H9 (cell line): Measurements from ENCODE around the gene HSDL2. TPM values are rescaled to one million over a fixed set of nuclear protein-coding genes. Genes with fewer than 3 reads are reported as not detected.

Experiments
- DNase-seq: peaks from one replicate; pipeline ENCODE4 v3.0.0-alpha.2; 2017
- H2AFZ ChIP-seq: one replicate; pipeline ENCODE4 v1.6.1; 2013; ENCODE audit warnings: mild to moderate bottlenecking, low read length, control low read depth, moderate library complexity
- H2AK5ac ChIP-seq: 2 replicates; pipeline ENCODE4 v1.6.1; 2013; ENCODE audit warnings: low read length, control low read depth, mixed read lengths; ENCODE audit not compliant: insufficient read length
- H2BK120ac ChIP-seq: one replicate; pipeline ENCODE4 v1.6.1; 2013; ENCODE audit warnings: low read depth, mild to moderate bottlenecking, low read length, control low read depth, inconsistent platforms; ENCODE audit not compliant: poor library complexity, severe bottlenecking
- H2BK12ac ChIP-seq: 2 replicates; pipeline ENCODE4 v1.6.1; 2013; ENCODE audit warnings: low read length, control low read depth, mixed read lengths, low read depth; ENCODE audit not compliant: insufficient read length
- H2BK15ac ChIP-seq: 2 replicates; pipeline ENCODE4 v1.6.1; 2013; ENCODE audit warnings: low read depth, low read length, control low read depth
- H2BK20ac ChIP-seq: one replicate; pipeline ENCODE4 v1.6.1; 2013; ENCODE audit warnings: low read depth, mild to moderate bottlenecking, low read length, control low read depth, inconsistent platforms; ENCODE audit not compliant: poor library complexity, severe bottlenecking
- H2BK5ac ChIP-seq: 2 replicates; pipeline ENCODE4 v1.6.1; 2013; ENCODE audit warnings: low read length, control low read depth, mixed read lengths; ENCODE audit not compliant: insufficient read length
- H3K14ac ChIP-seq: 2 replicates; pipeline ENCODE4 v1.6.1; 2013; ENCODE audit warnings: low read length, control low read depth; ENCODE audit not compliant: insufficient read depth
- H3K18ac ChIP-seq: 2 replicates; pipeline ENCODE4 v1.6.1; 2013; ENCODE audit warnings: low read depth, mild to moderate bottlenecking, mixed read lengths, low read length, control low read depth; ENCODE audit not compliant: insufficient read length
- H3K23ac ChIP-seq: 2 replicates; pipeline ENCODE4 v1.6.1; 2013; ENCODE audit warnings: low read length, control low read depth, mixed read lengths, low read depth; ENCODE audit not compliant: insufficient read length
- H3K23me2 ChIP-seq: 2 replicates; pipeline ENCODE4 v1.6.1; 2013; ENCODE audit warnings: low read depth, mild to moderate bottlenecking, mixed read lengths, low read length, control low read depth; ENCODE audit not compliant: insufficient read length, poor library complexity, severe bottlenecking
- H3K27ac ChIP-seq: 2 replicates; pipeline ENCODE4 v1.5.1; 2013; ENCODE audit warnings: low read length, control low read depth, mixed read lengths, low read depth; ENCODE audit not compliant: insufficient read length
- H3K27me3 ChIP-seq: 2 replicates; pipeline ENCODE4 v1.6.1; 2013; ENCODE audit warnings: low read length, control low read depth, inconsistent platforms; ENCODE audit not compliant: insufficient read depth
- H3K4ac ChIP-seq: 2 replicates; pipeline ENCODE4 v1.6.1; 2013; ENCODE audit warnings: low read depth, mild to moderate bottlenecking, control low read depth, inconsistent platforms, low read length, moderate library complexity
- H3K4me1 ChIP-seq: 2 replicates; pipeline ENCODE4 v1.6.1; 2013; ENCODE audit warnings: low read length, control low read depth, inconsistent platforms; ENCODE audit not compliant: insufficient read depth
- H3K4me2 ChIP-seq: 2 replicates; pipeline ENCODE4 v1.6.1; 2013; ENCODE audit warnings: low read length, control low read depth, mixed read lengths; ENCODE audit not compliant: insufficient read length, insufficient read depth
- H3K56ac ChIP-seq: 2 replicates; pipeline ENCODE4 v1.6.1; 2013; ENCODE audit warnings: low read depth, mild to moderate bottlenecking, mixed read lengths, low read length, control low read depth; ENCODE audit not compliant: insufficient read length
- H3K79me1 ChIP-seq: 2 replicates; pipeline ENCODE4 v1.6.1; 2013; ENCODE audit warnings: low read depth, mild to moderate bottlenecking, moderate library complexity, low read length, control low read depth, inconsistent platforms; ENCODE audit not compliant: insufficient read depth, poor library complexity, severe bottlenecking
- H3K79me2 ChIP-seq: 2 replicates; pipeline ENCODE4 v1.6.1; 2013; ENCODE audit warnings: low read length, control low read depth, inconsistent platforms; ENCODE audit not compliant: insufficient read depth
- H3K9ac ChIP-seq: 2 replicates; pipeline ENCODE4 v1.6.1; 2013; ENCODE audit warnings: low read length, control low read depth, mixed read lengths; ENCODE audit not compliant: insufficient read length; ENCODE audit errors: extremely low read depth
- H3K9me3 ChIP-seq: one replicate; pipeline ENCODE4 v1.6.1; 2013; ENCODE audit warnings: low read depth, low read length, inconsistent platforms; ENCODE audit not compliant: control insufficient read depth
- H3T11ph ChIP-seq: one replicate; pipeline ENCODE4 v1.6.1; 2013; ENCODE audit warnings: mild to moderate bottlenecking, low read length, control low read depth, inconsistent platforms
- H4K20me1 ChIP-seq: one replicate; pipeline ENCODE4 v1.6.1; 2013; ENCODE audit not compliant: control insufficient read depth, insufficient read length, insufficient read depth
- H4K5ac ChIP-seq: 2 replicates; pipeline ENCODE4 v1.6.1; 2013; ENCODE audit warnings: low read depth, mild to moderate bottlenecking, mixed read lengths, low read length, control low read depth; ENCODE audit not compliant: insufficient read length
- H4K8ac ChIP-seq: replicated peaks from 2 replicates; pipeline ENCODE4 v1.6.1; 2013; ENCODE audit warnings: low read length, control low read depth, mixed read lengths, low read depth; ENCODE audit not compliant: insufficient read length
- H4K91ac ChIP-seq: 2 replicates; pipeline ENCODE4 v1.6.1; 2013; ENCODE audit warnings: low read depth, mild to moderate bottlenecking, moderate library complexity, mixed read lengths, low read length, control low read depth; ENCODE audit not compliant: insufficient read length
- H3K27ac Mint-ChIP-seq, 3 experiments: 2 replicates in 2 of 3; 3 replicates in 1 of 3; pipeline ENCODE4 v1.8.0; 2020 to 2021; ENCODE audit warnings: mixed read lengths in 3 of 3, mild to moderate bottlenecking in 1 of 3, moderate library complexity in 1 of 3
- H3K27me3 Mint-ChIP-seq: 2 replicates; pipeline ENCODE4 v1.8.0; 2021; ENCODE audit warnings: low read depth, mild to moderate bottlenecking, moderate library complexity, mixed read lengths
- H3K36me3 Mint-ChIP-seq, 3 experiments: 2 replicates in 2 of 3; 3 replicates in 1 of 3; pipeline ENCODE4 v1.8.0; 2020 to 2021; ENCODE audit warnings: low read depth in 3 of 3, mixed read lengths in 3 of 3; ENCODE audit not compliant: insufficient read depth in 1 of 3
- H3K4me1 Mint-ChIP-seq, 2 experiments: 2 replicates each; pipeline ENCODE4 v1.8.0; 2020; ENCODE audit warnings: mixed read lengths in 2 of 2
- H3K4me3 Mint-ChIP-seq, 2 experiments: 2 replicates in 1 of 2; 3 replicates in 1 of 2; pipeline ENCODE4 v1.8.0; 2020 to 2021; ENCODE audit warnings: mild to moderate bottlenecking in 2 of 2, mixed read lengths in 2 of 2, moderate library complexity in 1 of 2
- H3K9me3 Mint-ChIP-seq, 2 experiments: 2 replicates in 1 of 2; 3 replicates in 1 of 2; pipeline ENCODE4 v1.8.0; 2020; ENCODE audit warnings: mild to moderate bottlenecking in 2 of 2, mixed read lengths in 2 of 2, moderate library complexity in 1 of 2
- WGBS: extraction: QIAGEN DNeasy Blood & Tissue Kit; methylation state at CpG from one replicate; pipeline ENCODE4 v1.1.7; 2013; ENCODE audit warnings: missing lambda C conversion rate, low lambda C conversion rate, mixed read lengths; ENCODE audit not compliant: insufficient read length; ENCODE audit errors: extremely low coverage; 5-methylcytosine and 5-hydroxymethylcytosine counted together
- total RNA-seq: library from RNA; stranded (reverse); gene quantifications from 2 replicates; pipeline ENCODE4 v1.2.1, GENCODE V29; 2021
- TF ChIP-seq, protein P1 (sequence below): fragments of 200-600 bp; sonication (generic); conservative IDR thresholded peaks from 3 replicates; pipeline ENCODE4 v1.8.0; 2021; ENCODE audit warnings: antibody characterized with exemption, mild to moderate bottlenecking

The HSDL2 gene
- total RNA-seq, 1 experiment from 2014 or later, result 16.6 TPM

DNA sequence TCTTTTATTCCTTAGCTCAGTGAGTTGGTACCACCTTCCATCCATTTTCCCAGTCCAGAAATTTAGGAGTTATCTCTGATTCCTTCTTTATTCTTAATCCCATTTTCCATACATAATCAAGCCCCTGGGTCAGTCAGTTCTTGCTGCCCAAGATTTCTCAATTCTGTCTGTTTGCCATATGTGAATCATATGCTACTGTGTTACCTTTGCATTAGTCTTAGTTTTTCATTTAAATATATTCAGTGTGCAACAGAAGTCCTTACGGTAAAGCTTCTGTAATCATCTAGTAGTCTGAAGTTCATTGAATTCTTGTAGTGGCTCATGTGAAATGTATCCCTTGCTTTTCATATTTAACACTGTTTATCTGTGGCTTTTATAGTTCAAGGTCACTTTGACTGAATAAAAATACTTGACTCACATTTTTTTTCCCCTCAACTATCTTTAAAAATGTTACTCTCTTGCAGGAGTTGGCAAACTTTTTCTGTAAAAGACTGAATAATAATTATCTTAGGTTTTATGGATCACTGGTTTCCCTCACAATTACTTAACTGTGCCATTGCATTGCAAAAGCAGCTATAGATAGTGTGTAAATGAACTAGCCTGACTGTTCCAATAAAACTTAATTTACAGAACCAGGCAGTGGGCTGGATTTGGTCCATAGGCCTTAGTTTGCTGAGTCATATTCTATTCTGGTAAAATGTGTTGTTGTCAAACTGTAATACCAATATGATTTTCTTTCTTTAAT is 113.7 kb downstream of the HSDL2 start:
- Histone ChIP-seq H3K14ac (no peak overlapping the region), H3K4me2 (no peak overlapping the region), H2BK120ac (no peak overlapping the region), H4K91ac (no peak overlapping the region), H2BK12ac (no peak overlapping the region), H3K56ac (no peak overlapping the region), H3K79me2 (peaks cover 35% of the 10 kb centered on the region; the same call in 1 of the 2 replicates), H3K4me1 (peaks cover 5% of the 10 kb centered on the region; the same call in 1 of the 2 replicates), H3K23me2 (no peaks in the 10 kb centered on the region), H3K27me3 (no peaks in the 10 kb centered on the region), H3K23ac (no peak overlapping the region), H3K9ac (no peak overlapping the region), H3K27ac (no peak overlapping the region), H2AFZ (no peak overlapping the region), H4K5ac (no peak overlapping the region), H3K79me1 (no peaks in the 10 kb centered on the region), H3K9me3 (no peaks in the 10 kb centered on the region), H2BK20ac (no peak overlapping the region), H4K8ac (no peak overlapping the region), H3T11ph (no peak overlapping the region), H3K4ac (no peak overlapping the region), H2AK5ac (no peak overlapping the region), H2BK5ac (no peak overlapping the region), H3K18ac (no peak overlapping the region), H2BK15ac (no peak overlapping the region), H4K20me1 (no peaks in the 10 kb centered on the region)
- H3K4me1 Mint-ChIP-seq, result peaks cover 46 to 56% of the 10 kb centered on the region in 2 experiments
- no CpG with 5 or more reads among the region's 1 CpG for WGBS
- no peak overlapping the region; a peak in 1 of 7 replicates for H3K27ac Mint-ChIP-seq
- peaks cover 38 to 45% (median 39%) of the 10 kb centered on the region in 3 experiments for H3K36me3 Mint-ChIP-seq
- DNase-seq, result no peak
- no peaks in the 10 kb centered on the region for H3K27me3 Mint-ChIP-seq
- H3K9me3 Mint-ChIP-seq, result peaks cover 21 to 26% of the 10 kb centered on the region in 2 experiments
- TF ChIP-seq, protein P1, sequence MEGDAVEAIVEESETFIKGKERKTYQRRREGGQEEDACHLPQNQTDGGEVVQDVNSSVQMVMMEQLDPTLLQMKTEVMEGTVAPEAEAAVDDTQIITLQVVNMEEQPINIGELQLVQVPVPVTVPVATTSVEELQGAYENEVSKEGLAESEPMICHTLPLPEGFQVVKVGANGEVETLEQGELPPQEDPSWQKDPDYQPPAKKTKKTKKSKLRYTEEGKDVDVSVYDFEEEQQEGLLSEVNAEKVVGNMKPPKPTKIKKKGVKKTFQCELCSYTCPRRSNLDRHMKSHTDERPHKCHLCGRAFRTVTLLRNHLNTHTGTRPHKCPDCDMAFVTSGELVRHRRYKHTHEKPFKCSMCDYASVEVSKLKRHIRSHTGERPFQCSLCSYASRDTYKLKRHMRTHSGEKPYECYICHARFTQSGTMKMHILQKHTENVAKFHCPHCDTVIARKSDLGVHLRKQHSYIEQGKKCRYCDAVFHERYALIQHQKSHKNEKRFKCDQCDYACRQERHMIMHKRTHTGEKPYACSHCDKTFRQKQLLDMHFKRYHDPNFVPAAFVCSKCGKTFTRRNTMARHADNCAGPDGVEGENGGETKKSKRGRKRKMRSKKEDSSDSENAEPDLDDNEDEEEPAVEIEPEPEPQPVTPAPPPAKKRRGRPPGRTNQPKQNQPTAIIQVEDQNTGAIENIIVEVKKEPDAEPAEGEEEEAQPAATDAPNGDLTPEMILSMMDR, result no peak
- H3K4me3 Mint-ChIP-seq, result no peak overlapping the region
